SK-N-SH (cell line): Measurements from ENCODE around the gene NID1. TPM values are rescaled to one million over a fixed set of nuclear protein-coding genes. Genes with fewer than 3 reads are reported as not detected.

Source experiments
- CTCF ChIA-PET: fragments of 300-600, 350-600 bp; formaldehyde crosslinking; extraction: SDS; loops from one replicate; lab custom pipeline; 2021; lab: Yijun Ruan, JAX
- POLR2A ChIA-PET: fragments of 350-600 bp; sonication (Branson Sonifier 250); formaldehyde crosslinking; extraction: SDS; loops from one replicate; lab custom pipeline; 2020; ENCODE audit warnings: antibody characterized with exemption, inconsistent platforms; lab: Yijun Ruan, JAX
- DNase-seq: peaks from one replicate; pipeline ENCODE4 v3.0.0; 2012
- H2AFZ ChIP-seq: fragments of 200-600 bp; sonication (generic); 2 replicates; pipeline ENCODE4 v1.8.1; 2016; ENCODE audit warnings: antibody characterized with exemption, mild to moderate bottlenecking, low read depth
- H3F3A ChIP-seq: fragments of 200-600 bp; sonication (generic); replicated peaks from 2 replicates; pipeline ENCODE3; 2016; ENCODE audit warnings: antibody characterized with exemption, mild to moderate bottlenecking; ENCODE audit not compliant: insufficient read depth
- H3K27ac ChIP-seq, 2 experiments: fragments of 200-500 bp in 1 of 2; fragments of 200-600 bp in 1 of 2; sonication (Bioruptor generic) in 1 of 2; sonication (generic), shearing (Covaris generic) in 1 of 2; 2 replicates each; pipeline versions ENCODE4 v1.5.1 to v1.6.1; 2014 to 2016; ENCODE audit warnings: low read depth in 2 of 2, inconsistent platforms in 1 of 2, low read length in 1 of 2, mild to moderate bottlenecking in 1 of 2, mixed read lengths in 1 of 2
- H3K27me3 ChIP-seq: fragments of 200-600 bp; sonication (generic), shearing (Covaris generic); 2 replicates; pipeline ENCODE4 v1.6.1; 2016; ENCODE audit warnings: mixed run types; ENCODE audit not compliant: insufficient read depth
- H3K36me3 ChIP-seq, 2 experiments: fragments of 200-500 bp in 1 of 2; fragments of 200-600 bp in 1 of 2; sonication (Bioruptor generic) in 1 of 2; sonication (generic) in 1 of 2; replicated peaks in 1 of 2; 2 replicates each; pipeline versions ENCODE3 to v1.5.1; 2014 to 2016; ENCODE audit warnings: low read length in 1 of 2, mild to moderate bottlenecking in 1 of 2; ENCODE audit not compliant: insufficient read depth in 2 of 2, control insufficient read depth in 1 of 2
- H3K4me1 ChIP-seq, 2 experiments: fragments of 200-500 bp in 1 of 2; fragments of 200-600 bp in 1 of 2; sonication (Bioruptor generic) in 1 of 2; sonication (generic), shearing (Covaris generic) in 1 of 2; 2 replicates each; pipeline versions ENCODE4 v1.5.1 to v1.6.1; 2014 to 2016; ENCODE audit warnings: low read depth in 1 of 2, low read length in 1 of 2, mixed run types in 1 of 2; ENCODE audit not compliant: insufficient read depth in 2 of 2, control insufficient read depth in 1 of 2
- H3K4me2 ChIP-seq: fragments of 200-600 bp; sonication (generic), shearing (Covaris generic); 2 replicates; pipeline ENCODE4 v1.6.1; 2017; ENCODE audit warnings: mixed run types
- H3K4me3 ChIP-seq, 2 experiments: fragments of 200-500 bp in 1 of 2; fragments of 200-600 bp in 1 of 2; sonication (Bioruptor generic) in 1 of 2; sonication (generic), shearing (Covaris generic) in 1 of 2; 2 replicates each; pipeline versions ENCODE4 v1.5.1 to v1.8.1; 2014 to 2016; ENCODE audit warnings: low read depth in 2 of 2, inconsistent platforms in 1 of 2, low read length in 1 of 2, mild to moderate bottlenecking in 1 of 2, mixed read lengths in 1 of 2, moderate library complexity in 1 of 2
- H3K79me2 ChIP-seq: fragments of 200-600 bp; sonication (generic); 2 replicates; pipeline ENCODE4 v1.8.1; 2017; ENCODE audit warnings: mild to moderate bottlenecking; ENCODE audit not compliant: insufficient read depth
- H3K9ac ChIP-seq: fragments of 200-600 bp; sonication (generic); 2 replicates; pipeline ENCODE4 v1.6.1; 2017; ENCODE audit warnings: mixed run types
- H3K9me2 ChIP-seq: fragments of 200-600 bp; sonication (generic); 2 replicates; pipeline ENCODE4 v1.6.1; 2017; ENCODE audit warnings: mixed run types
- H3K9me3 ChIP-seq: fragments of 200-600 bp; sonication (generic); 2 replicates; pipeline ENCODE4 v1.6.1; 2017; ENCODE audit warnings: mixed run types, mild to moderate bottlenecking, moderate library complexity
- H4K20me1 ChIP-seq: fragments of 200-600 bp; sonication (generic); 2 replicates; pipeline ENCODE4 v1.6.1; 2017; ENCODE audit warnings: mild to moderate bottlenecking, mixed run types; ENCODE audit not compliant: insufficient read depth
- ELF1 ChIP-seq: IDR thresholded peaks from 2 replicates; pipeline ENCODE4 v1.4.0; 2012
- EP300 ChIP-seq, 2 experiments: IDR thresholded peaks; 2 replicates each; pipeline versions ENCODE4 v1.4.0 to v1.6.1; 2012; ENCODE audit warnings: borderline replicate concordance in 1 of 2, low read depth in 1 of 2, low read length in 1 of 2
- FOXJ3 ChIP-seq: sonication (generic); formaldehyde crosslinking; IDR thresholded peaks from 2 replicates; pipeline ENCODE4 v1.5.1; 2020; ENCODE audit warnings: mild to moderate bottlenecking, missing genetic modification reagents
- MXI1 ChIP-seq: IDR thresholded peaks from 2 replicates; pipeline ENCODE4 v1.6.1; 2012; ENCODE audit warnings: mild to moderate bottlenecking, low read depth, low read length, improper control_type of control experiment
- NFIC ChIP-seq: IDR thresholded peaks from 2 replicates; pipeline ENCODE4 v1.4.0; 2012; ENCODE audit warnings: borderline replicate concordance
- POLR2AphosphoS5 ChIP-seq: IDR thresholded peaks from 2 replicates; pipeline ENCODE4 v1.6.1; 2012; ENCODE audit warnings: low read depth, low read length
- RFX5 ChIP-seq: IDR thresholded peaks from 2 replicates; pipeline ENCODE4 v1.6.1; 2012; ENCODE audit warnings: mild to moderate bottlenecking, improper control_type of control experiment, low read length
- SIN3A ChIP-seq: IDR thresholded peaks from 2 replicates; pipeline ENCODE4 v1.6.1; 2012; ENCODE audit warnings: low read depth, mild to moderate bottlenecking, low read length, moderate library complexity, borderline replicate concordance
- TAF1 ChIP-seq: IDR thresholded peaks from 2 replicates; pipeline ENCODE4 v1.6.1; 2012; ENCODE audit warnings: low read depth, mild to moderate bottlenecking, low read length, moderate library complexity, borderline replicate concordance
- WGBS: methylation state at CpG from one replicate; pipeline ENCODE4 v1.1.6; 2017; ENCODE audit warnings: low lambda C conversion rate; 5-methylcytosine and 5-hydroxymethylcytosine counted together
- polyA plus RNA-seq, 3 experiments: library from polyadenylated mRNA; depleted of rRNA; stranded (reverse); fragments of >200 nt; gene quantifications; 2 replicates each; pipeline ENCODE4 v1.2.3, GENCODE V29; 2012
- TF ChIP-seq, protein P1 (sequence below): IDR thresholded peaks from 2 replicates; pipeline ENCODE4 v1.4.0; 2012; ENCODE audit warnings: low read depth

NID1 gene
- polyA plus RNA-seq, 1 of the 3 experiments (the other 2 are of a cell fraction) = 74.3 TPM

- H3K4me2 ChIP-seq = peak overlapping the region; percentile 81
- H3F3A ChIP-seq = peaks cover 10% of the 10 kb centered on the region
- no peak overlapping the region for H3K27ac ChIP-seq
- peaks cover 0 to 6% of the 10 kb centered on the region in 2 experiments for H3K36me3 ChIP-seq
- H3K27me3 ChIP-seq = no peaks in the 10 kb centered on the region
- WGBS = 86% methylated on average over 16 of the region's 17 CpGs
- peak overlapping the region; percentile 85 for H2AFZ ChIP-seq
- TF ChIP-seq RFX5 (no peak), FOXJ3 (no peak), ELF1 (no peak), EP300 (IDR thresholded peaks at IDR 0.05; ENCODE audit: borderline replicate concordance in 1 of 2, low read depth in 1 of 2, low read length in 1 of 2) (no peak)
- TF ChIP-seq, protein P1, sequence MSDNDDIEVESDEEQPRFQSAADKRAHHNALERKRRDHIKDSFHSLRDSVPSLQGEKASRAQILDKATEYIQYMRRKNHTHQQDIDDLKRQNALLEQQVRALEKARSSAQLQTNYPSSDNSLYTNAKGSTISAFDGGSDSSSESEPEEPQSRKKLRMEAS = no peak
- TF ChIP-seq, all 33 proteins: peak for 0
- Histone ChIP-seq H3K9me3 (no peaks in the 10 kb centered on the region), H3K9me2 (no peaks in the 10 kb centered on the region), H3K4me1 (peaks cover 0 to 8% of the 10 kb centered on the region in 2 experiments; a peak in 1 of 4 replicates), H4K20me1 (no peaks in the 10 kb centered on the region), H3K79me2 (peaks cover 32% of the 10 kb centered on the region), H3K9ac (peak overlapping the region; percentile 78; the same call in 1 of the 2 replicates), H3K4me3 (peak overlapping the region; percentile 68 to 69)
- ChIA-PET POLR2A (no interaction called here), CTCF (interaction anchor here (1.1 kb wide), 1 partner anchor 14 kb away, joined by 3 read pairs; no protein-coding TSS in a partner anchor)
- no peak for DNase-seq
Observed at GRCh38 chr1:236065509-236066005, 667 bp upstream of the NID1 start.

DNA sequence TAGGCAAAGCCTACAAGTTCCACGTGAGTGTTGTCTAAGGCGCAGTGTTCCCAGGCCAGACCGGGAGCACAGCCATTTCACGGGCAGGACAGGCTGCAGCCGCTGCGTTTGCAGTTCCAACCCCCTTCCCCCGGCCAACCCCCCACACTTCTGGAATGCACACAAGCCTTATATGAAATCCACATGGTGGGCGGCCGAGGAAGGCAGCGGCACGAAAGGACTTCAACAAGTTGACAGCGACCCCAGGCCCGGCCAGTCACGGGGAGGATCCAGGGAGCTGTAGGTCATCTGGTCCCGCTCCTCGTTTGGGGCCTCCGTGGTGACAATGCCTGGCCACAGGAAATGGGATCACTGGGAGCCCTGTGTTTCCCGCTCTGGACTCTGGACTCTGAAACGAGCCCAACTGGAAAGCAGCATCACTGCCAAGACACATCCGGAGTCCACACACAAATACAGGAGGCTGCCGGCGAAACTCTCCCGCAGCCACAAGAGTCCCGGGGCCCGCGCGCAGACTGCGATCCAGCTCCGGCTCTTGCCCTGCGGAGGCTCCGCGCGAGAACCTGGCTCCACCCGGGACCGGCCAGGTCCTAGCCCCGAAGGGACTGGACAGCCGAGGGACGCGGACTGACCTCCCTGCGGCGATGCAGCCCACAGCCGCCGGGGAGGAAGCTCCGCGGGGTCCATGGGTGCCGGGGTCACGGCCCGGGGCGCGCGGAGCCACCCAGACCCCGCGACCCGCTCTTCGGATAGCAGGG lies 794 bp downstream of the NID1 start:
- no peaks in the 10 kb centered on the region for H3K27me3 ChIP-seq
- H3K4me2 ChIP-seq = peak overlapping the region; percentile 81
- WGBS = 6% methylated on average over 31 of the region's 55 CpGs
- H3K9me2 ChIP-seq = no peaks in the 10 kb centered on the region
- no peaks in the 10 kb centered on the region for H4K20me1 ChIP-seq
- peaks cover 10% of the 10 kb centered on the region for H3F3A ChIP-seq
- peak overlapping the region; percentile 68 to 69 for H3K4me3 ChIP-seq
- H3K4me1 ChIP-seq = peaks cover 0 to 10% of the 10 kb centered on the region in 2 experiments; a peak in 1 of 4 replicates
- H3K79me2 ChIP-seq = peaks cover 32% of the 10 kb centered on the region
- peak; percentile 73 for DNase-seq
- POLR2A ChIA-PET = interaction anchor here (0.5 kb wide), 1 partner anchor 738 kb away, joined by 4 read pairs; no protein-coding TSS in a partner anchor
- H3K27ac ChIP-seq = peak overlapping the region in 1 of 2 experiments; percentile 66; a peak in 2 of 4 replicates
- CTCF ChIA-PET = interaction anchor here (2.3 kb wide), 1 partner anchor 92 kb away, joined by 9 read pairs; no protein-coding TSS in a partner anchor
- no peaks in the 10 kb centered on the region for H3K9me3 ChIP-seq
- H3K36me3 ChIP-seq = peaks cover 0 to 6% of the 10 kb centered on the region in 2 experiments
- H2AFZ ChIP-seq = peak overlapping the region; percentile 85
- TF ChIP-seq ELF1 (no peak), NFIC (peak; percentile 26; the same call in 1 of the 2 replicates), SIN3A (peak; percentile 17; the same call in 1 of the 2 replicates), MXI1 (peak; percentile 52; the same call in 1 of the 2 replicates), POLR2AphosphoS5 (no peak), TAF1 (peak; percentile 42; the same call in 1 of the 2 replicates)
- TF ChIP-seq, protein P1 = peak; percentile 37
- H3K9ac ChIP-seq = peak overlapping the region; percentile 78
